DMS53 treated with DMSO at 0.1 percent for 48 hours (cell line): Measurements from ENCODE around the gene SV2A.

ENCODE experiments used
- DNase-seq: peaks from one replicate; lab custom pipeline; 2025; ENCODE audit not compliant: unreplicated experiment; lab: John Stamatoyannopoulos, UW

SV2A gene

DNA sequence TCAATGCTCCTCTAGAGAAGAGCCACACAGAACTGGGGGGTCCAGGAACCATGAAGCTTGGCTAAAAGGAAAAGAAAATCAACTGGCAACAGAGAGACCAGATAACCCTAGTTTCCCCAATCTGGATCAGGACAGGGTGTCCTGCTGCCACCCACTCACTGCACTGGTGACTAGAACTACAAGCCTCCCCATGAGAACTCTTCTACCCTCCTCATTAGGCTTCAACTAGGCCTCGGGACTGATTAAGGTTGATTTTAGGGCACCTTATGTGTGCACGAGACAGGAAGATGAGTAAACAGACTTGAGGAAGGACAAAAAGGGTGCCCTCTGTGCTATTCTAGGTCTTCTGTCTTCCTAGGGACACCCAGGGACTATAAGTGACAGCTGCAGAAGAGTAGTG, 12.2 kb upstream of the SV2A start:
- DNase-seq = no peak

DNA sequence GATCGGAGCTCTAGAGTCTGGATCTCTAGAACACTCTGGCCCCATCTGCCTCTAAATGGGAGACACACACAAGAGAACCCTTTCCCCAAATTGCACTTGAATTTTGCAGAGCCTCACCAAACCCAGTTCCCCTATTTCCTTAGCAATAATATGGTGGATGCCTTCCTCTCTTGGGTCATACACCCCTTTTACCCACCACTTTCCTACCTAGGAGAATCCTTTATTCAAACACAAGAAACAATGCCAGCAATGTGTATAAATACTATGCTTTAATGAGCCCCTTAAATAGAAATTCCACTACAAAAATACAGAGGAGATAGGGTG, 10.7 kb upstream of the SV2A start:
- DNase-seq = no peak

DNA sequence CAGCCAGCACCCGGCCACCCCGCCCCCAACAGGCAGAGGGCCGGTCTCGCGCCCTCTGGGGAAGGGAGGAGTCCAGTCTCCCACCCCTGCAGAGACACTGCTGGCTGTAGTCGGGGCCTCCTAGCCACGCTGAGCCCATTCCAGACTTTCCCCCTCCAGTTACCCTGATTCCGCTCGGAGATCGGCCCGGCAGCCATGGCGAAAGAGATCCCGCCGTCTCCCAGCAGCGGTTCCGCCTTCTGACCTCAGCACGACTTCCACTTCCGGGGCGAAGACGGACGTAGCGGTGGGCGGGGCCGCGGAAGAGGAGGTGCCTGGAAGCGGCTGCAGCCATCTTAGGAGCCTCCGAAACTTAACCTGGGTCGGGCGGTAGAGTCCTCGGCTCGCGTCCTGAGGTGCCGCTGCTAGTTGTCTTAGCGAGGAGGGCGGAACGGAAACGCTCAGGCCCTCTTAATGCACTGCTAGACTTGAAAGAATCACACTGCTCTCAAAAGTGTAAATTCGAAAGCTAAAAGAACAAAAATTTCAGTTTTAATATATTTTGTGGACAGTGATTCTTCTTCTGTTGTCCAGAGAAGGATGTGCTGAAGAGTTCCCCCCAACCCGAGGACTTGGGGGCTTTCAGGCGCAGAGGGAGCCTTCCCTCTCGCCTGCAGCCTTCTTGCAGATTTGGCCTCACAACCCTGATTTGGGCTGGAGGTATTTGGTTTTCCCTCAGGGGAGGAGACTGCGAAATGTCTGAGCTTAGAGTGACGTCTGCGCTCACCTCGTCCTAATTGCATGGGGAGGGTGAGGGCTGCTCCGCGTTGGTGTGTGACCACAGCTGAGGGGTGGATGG, 10.1 kb upstream of the SV2A start, which contains the start of gene SF3B4:
Gene SF3B4, minus strand, starts transcription at position 241 of the 838 bp plus-strand sequence. Its CDS starts 44 bp downstream, at position 197.
- peak; percentile 91 for DNase-seq

DNA sequence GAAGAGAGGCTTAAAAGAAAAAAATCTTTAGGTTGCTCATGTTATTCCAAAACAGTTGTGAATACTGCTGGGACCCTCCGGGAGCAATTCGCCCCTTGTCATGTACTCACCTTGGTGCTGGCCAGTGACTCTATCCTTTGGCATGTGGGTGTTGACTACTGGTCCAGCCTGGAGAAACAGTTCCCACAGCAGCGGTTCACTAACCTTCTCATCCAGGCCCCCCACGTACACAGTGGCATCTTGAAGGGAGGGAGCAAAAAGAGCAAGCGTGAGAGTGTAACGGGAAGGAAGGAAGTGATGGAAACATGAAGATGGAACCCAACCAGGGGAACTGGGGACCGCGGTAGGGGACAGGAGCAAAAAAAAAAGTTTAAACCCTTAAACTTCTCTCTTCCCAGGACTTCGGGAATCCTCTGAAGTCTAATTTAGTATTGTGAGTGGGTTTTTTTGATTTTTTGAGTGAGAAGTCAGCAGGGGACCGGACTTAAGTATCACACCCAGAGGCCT, 9.5 kb upstream of the SV2A start:
- DNase-seq = no peak

DNA sequence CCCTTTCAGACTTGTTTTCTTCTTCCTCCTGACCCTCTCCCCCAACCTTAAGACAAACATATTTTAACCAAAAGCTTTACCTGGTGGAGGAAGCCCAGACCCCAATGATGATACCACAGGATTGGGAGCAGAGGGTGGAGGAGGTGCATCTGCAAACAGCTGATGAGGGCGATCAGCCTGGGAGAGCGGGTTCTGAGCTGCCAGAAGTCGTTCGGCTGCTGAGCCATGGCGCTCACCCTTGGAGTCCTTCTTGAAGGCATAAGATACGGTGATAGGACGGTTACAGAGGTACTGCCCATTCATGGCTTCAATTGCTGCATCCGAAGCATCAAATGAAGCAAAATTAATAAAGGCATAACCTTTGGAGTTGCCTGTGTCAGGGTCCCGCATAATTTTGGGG, 8.7 kb upstream of the SV2A start:
- no peak for DNase-seq

DNA sequence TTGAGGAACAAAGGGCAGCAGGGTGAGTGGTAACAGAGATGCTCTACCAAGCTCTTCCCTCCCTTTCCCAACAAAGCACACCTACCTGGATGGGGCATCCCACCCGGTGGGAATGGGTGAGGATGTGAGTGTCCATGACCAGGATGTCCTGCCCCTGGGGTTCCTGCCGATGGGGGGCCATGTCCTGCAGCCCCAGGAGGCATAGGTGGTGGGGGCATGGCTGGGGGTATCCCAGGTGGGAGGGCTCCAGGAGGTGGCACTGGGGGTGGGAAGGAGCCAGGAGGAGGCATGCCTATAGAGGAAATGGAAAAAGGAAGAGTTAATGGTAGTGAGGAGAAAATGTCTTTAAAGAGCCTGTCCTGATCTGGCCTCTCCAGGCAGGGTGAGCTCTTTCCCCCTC, 8.1 kb upstream of the SV2A start:
- no peak for DNase-seq

DNA sequence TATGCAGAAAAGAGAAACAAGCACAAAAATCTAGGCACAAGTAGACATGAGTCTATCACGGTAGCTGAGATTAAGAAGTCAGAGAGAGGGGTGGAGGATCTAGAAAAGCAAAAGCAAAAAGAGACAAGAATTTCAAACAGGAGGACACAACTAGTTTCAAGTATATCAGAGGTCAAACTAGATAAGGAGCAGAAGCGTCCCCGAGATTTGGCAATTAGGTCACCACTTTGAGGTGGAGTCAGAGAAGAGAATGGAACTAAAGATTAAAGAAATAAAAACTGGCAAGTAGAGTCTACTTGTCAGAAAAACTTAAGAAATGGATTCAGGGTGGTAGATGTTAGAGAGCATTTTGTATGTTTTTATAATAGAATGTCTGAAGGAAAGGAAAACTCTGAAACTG, 7.7 kb upstream of the SV2A start:
- no peak for DNase-seq

DNA sequence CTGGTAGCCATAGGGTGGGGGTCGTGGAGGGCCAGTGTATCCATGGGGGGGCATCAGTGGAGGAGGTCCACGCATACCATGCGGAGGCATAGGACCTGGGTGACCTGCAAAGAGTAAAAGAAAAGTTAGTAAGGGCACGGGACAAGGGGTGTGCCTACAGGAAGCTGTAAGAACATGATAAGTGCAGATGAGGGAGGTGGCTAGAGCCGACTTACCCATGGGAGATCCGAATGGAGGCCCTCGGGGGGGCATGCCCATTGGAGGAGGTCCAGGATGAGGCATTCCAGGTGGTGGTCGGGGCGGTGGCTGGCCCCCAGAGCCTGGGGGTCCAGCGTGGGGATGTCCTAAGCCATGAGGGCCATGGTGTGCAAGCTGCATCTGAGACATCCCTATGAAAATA, 6.0 kb upstream of the SV2A start:
- no peak for DNase-seq

DNA sequence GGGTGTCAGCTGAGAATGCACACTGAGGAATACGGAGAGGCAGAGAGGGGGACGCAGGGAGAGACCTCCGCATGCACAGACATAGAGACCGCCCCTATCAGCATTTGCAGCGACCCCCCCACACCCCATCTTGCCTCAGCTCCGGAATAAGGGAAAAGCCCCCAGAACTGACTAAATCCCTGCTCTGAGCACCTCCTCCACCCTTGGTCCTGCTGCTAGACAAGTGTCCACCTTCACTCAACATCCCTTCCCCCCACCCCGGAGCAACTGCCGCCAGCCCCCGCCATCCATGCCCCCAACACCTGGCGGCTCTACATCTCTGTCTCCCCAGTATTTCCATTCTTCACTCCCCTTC, 769 bp downstream of the SV2A start:
- DNase-seq = no peak

DNA sequence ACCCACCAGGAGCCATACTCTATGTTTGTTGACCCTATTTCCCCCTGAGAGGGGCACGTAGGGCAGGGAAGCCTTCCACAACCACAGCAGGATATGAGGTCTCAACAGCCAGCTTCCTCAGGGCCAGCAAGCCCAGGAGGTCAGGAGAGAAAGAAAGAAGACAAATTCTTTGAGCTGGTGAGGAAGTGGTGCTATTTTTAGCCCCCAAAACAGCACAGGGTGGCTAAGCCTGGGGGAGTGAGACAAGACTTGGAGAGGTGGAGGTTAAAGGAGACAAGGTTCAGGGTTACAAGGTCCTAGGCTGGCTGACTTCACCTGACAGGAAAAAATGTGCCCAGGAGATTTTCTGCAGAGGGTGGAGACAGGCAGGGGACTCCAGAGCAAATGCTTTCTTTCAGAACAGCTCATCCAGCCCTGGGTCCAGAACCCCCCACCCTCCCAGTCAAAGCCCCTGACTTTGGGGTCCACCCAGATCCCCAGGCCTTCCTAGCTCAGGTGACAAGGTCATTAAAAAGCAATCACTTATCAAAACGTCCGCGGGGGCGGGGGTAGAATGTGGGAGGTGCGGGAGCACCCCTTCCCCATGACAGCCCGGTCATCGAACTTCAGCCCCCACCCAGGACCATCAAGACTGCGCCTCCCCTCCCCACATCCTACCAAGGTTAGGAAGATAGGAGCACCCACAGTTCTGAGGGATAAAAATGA, 1.3 kb downstream of the SV2A start:
- DNase-seq = no peak

DNA sequence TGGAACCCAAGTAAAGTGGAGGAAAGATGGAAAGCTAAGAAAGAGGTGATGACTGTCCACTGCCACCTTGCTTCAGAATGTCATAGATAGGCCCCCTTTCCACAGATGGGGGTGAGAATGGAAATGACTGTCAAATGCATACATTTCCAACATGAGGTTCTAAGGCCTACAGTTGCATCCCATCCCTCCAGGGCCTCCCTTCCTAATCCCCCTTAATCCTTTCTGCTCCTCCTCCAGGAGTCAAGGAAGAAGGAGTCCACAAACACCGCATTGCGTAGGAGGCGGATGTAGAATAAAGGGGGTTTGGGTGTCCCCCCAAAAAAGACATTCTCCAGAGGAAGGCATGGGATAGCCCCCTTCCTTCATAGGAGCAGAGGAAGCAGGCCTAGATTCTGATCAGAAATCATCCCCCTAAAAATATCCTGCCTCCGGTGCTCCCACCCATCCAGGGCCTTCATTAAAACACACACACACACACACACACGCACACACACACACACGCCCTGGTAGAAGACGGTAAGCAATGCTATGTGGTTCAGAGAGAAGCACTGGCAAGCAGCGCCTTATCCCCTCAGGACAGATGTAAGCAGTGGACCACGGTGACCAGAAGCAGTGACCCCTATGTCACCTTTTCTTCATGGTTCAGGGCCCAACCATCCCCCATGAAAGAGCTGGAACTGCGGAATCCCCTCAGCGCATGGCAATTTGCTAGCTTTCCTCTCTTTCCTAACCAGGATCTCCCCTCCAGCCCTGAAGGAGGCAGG, 2.0 kb downstream of the SV2A start:
- DNase-seq = no peak

DNA sequence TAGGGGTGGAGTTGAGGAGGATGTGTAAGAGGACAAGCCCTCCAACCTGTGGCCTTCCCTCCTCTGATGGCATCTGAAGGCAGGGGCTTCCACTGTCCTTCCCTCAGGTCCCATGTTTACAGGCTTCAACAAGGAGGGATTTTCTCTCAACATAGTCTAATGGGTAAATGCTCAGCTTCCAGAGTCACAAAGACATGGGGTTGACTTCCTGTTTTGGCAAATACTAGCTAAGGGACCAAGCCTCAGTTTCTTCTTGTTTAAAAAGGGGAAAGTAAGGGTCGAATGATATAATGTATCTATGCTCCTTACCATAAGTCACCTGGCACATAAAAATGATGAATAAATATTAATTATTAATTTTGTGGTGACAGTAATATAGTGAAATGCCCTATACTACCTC, 3.1 kb downstream of the SV2A start:
- no peak for DNase-seq

DNA sequence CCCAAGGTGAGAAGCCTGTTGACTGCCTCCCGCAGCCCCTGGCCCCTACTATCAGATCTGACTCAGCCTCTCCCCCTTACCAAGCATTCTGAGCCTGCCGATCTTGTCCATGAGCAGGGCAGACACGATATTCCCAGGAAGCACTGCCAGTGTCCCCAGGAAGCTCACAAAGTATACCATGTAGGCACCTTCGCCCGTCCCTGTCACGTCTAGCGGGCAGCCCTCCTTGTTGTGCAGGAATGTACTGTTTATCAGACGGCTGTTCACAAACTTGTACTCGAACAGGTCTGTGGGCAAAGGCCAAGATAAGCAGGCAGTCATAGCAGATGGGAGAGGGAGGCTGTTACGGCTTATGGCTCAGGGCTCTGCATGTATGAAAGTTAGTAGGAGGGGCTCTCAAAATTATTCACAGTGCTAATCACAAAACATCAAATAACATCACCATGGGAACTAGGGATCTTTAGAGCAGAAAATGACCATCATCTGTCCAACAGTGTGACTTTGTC, 11.0 kb downstream of the SV2A start:
- DNase-seq = no peak

DNA sequence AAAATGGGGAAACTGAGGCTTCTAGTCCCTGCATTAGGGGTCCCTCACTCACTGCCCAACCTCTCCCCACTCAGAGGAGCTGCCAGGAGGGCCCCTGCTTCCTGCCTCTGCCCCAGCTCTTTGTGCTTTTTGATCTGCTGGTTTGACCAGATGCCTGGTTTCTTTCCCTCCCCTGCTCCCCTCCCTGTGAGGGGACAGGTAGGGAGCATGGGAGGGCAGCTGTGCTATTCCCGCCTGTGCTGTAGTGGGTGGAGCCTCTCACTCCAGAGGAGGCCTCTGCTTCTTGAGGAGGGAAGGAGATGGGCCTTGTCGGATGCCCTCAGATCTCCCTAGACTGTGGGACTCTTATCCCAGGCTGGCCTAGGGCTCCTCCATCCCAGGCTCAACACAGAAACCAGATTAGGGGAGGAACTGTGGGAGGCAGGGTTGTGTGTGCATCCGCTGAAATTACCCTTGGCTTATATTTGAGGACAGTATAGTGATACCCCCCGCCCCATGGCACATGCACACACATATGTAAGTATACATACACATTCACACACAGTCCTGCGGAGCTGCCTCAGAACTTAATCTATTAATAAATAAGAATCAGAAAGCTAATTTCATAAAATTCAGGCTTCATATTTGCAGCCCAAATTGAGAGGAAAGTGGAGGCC, 13.7 kb downstream of the SV2A start:
- DNase-seq = no peak

DNA sequence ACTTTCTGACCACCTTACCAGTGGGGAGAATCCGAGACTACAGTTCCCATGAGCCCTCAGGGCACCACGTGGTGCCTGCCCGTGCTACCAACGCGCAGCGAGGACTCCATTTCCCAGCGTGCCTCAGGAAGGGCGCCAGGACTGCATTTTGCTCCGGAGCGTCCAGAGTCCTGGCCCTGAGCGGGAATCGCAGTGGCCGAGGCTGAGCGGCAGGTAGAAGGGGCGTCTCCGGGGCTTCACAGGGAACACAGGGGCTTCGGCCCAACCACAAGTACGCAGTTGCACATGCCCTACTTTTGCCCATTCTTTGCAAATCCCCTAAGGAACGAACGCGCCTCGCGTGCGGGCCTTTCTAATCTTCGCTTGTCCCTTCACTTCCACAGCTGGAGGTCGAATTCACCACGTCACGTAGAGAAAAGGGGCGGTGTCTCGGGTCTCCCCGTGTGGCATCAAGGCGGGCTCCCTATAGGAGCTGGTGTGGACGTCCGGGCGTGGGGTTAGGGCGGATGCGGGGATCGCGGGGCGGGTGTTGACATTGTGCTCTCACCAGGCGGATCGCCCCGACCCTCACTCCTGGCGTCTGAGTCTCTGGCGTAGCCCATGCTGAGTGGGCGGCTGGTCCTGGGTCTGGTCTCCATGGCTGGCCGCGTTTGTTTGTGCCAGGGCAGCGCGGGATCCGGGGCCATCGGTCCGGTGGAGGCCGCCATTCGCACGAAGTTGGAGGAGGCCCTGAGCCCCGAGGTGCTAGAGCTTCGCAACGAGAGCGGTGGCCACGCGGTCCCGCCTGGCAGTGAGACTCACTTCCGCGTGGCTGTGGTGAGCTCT, 18.0 kb downstream of the SV2A start, which contains the start of gene BOLA1:
Gene BOLA1, plus strand, starts transcription at position 109 of the 825 bp plus-strand sequence. Its CDS starts 492 bp downstream, at position 601.
- DNase-seq = peak; percentile 89

DNA sequence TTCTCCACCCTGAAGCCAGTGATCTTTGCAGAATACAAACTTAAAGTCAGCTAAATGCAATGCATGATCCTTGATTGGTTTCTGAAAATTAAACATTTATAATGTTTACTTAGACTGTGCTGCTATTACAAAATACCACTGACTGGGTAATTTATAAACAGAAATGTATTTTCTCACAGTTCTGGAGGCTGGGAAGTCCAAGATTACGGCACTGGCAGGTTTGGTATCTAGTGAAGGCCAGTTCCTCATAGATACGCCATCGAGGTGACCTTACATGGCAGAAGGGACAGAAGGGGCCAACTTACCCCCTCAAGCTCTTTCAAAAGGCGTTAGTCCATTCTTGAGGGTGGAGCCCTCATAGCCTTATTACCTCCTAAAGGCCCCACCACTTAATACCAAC, 21.1 kb downstream of the SV2A start:
- no peak for DNase-seq

DNA sequence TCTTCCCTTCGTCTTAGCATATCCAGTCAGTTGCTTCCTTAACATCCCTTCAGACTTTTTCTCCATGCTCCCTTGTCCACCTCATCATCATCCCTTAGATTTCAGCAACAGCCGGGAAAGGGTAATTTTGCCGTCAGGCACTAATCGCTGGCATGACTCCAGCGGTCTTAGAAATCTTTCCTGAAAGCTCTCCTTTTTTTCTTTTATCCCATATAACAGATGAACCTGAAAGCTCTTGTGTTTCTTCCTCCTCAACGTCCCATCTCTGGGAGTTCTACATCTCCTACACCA, 28.7 kb downstream of the SV2A start:
- no peak for DNase-seq

DNA sequence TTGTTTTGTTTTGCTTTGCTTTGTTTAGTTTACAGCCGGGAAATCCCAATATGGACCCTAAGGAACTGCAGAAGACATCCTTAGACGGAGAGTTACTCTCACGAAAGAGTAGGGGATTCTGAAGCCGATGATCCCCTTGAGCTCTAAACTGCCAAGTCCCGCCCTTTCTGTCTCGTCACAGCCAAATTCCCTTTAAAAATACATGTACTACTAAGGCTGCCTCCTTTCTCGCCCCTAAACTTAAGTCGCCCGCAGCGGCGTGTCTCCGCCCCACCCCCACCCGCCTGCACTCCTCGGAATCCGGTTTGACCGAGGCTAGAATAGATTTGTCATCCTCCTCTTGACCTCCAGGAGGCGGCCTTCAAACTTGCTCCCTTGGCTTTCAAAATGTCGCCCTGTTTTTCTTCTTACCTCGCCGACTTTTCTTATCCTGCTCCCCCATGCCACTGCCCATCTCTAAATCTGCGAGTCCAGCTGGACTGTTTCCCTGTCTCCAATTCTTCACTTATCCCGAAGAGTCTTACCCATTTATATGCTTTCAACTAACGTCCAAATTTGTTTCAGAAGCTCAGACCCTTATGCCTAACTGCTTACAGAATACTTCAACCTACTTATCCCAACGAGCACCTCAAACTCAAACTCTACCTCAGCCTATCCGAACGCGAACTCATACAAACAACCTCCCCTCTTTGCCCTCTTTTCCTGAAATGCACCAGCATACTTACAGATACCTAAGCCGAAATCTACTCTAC, 29.2 kb downstream of the SV2A start:
- peak; percentile 76 for DNase-seq

DNA sequence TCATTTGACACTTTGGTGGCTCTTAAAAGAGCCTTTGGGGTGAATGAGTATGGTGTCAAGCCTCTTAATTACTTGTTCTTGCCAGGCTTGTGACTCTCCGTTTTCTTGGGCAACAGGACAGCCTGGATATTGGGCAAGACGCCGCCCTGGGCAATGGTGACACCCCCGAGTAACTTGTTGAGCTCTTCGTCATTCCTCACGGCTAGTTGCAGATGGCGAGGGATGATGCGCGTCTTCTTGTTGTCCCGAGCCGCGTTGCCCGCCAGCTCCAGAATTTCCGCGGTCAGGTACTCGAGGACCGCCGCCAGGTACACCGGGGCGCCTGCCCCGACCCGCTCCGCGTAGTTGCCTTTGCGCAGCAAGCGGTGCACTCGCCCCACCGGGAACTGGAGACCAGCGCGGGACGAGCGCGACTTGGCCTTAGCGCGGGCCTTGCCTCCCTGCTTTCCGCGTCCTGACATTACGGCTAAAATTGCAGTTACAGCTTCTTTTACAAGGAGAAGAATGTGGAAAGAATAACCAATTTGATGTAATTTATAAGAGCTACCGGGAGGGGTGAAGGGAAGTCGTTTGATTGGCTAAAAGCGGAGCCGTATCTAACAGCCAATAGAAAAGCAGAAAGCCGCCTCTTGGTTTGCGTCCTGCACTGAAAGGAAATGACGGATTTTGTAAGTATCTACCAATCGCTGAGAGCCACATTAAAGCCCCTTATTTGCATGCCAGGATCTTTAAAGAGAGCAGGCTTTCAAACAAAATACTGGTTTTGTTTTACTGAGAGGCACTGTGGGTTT, 30.0 kb downstream of the SV2A start:
- peak; percentile 96 for DNase-seq
